ENCODE data around the gene GPX2. TPM values are rescaled to one million over a fixed set of nuclear protein-coding genes. Genes with fewer than 3 reads are reported as not detected.

The GPX2 gene
- total and polyA plus RNA-seq, 9 donors: 0.24 to 1.3 (median 0.39) TPM; not detected in 1

DNA sequence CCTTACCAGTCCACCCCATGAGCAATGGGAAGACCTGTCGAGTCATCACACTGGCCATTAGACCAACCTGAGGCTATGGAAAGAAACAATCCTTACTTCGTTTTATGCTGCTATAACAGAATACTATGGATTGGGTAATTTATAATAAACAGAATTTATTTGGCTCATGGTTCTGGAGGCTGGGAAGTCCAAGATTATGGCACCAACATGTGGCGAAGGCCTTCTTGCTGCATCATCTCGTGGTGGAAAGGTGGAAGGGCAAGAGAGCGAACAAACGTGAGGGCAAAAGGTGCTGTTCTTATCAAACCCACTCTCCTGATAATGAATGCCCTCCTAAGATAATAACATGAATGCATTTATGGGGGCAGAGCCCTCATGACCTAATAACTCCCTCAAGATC lies 53.2 kb downstream of the GPX2 start:
- Histone ChIP-seq H3K4me3 (ENCODE audit: low read length) (no peak overlapping the region), H3K27me3 (ENCODE audit: control insufficient read depth, insufficient read depth, low read length) (peaks cover 2% of the 10 kb centered on the region), H3K36me3 (ENCODE audit: control insufficient read depth, insufficient read depth, low read length) (no peaks in the 10 kb centered on the region), H3K4me1 (ENCODE audit: control insufficient read depth, insufficient read depth, low read length) (no peaks in the 10 kb centered on the region), H3K27ac (ENCODE audit: low read length) (no peak overlapping the region), H3K9me3 (replicated peaks; ENCODE audit: control insufficient read depth, low read depth, low read length) (no peaks in the 10 kb centered on the region)
- DNase-seq: no peak
- WGBS (ENCODE audit: insufficient coverage): no CpG with 5 or more reads among the region's 6 CpGs

Other genes starting within 250 kb of the GPX2 start
- 24.7 TPM for gene PLEKHG3, start 238.3 kb downstream of the GPX2 start, total RNA-seq
- gene PLEKHG3, start 238.3 kb downstream of the GPX2 start, polyA plus RNA-seq (ENCODE audit: insufficient read depth in 1 of 8, insufficient read length in 8 of 8, low replicate concordance in 1 of 8): 10 to 100 TPM; 17.6 to 34.3 (median 26.9) TPM
- gene SPTB, start 62.8 kb downstream of the GPX2 start, total RNA-seq: 126 TPM
- 100 to 1,000 TPM in 6 of 8 donors, 10 to 100 TPM in 2; 80.2 to 202 (median 139) TPM for gene SPTB, start 62.8 kb downstream of the GPX2 start, polyA plus RNA-seq (ENCODE audit: insufficient read depth in 1 of 8, insufficient read length in 8 of 8, low replicate concordance in 1 of 8)
- 41.8 TPM for gene CHURC1, start 28.3 kb downstream of the GPX2 start, total RNA-seq
- 10 to 100 TPM; 37.7 to 46.7 (median 40.1) TPM for gene CHURC1, start 28.3 kb downstream of the GPX2 start, polyA plus RNA-seq (ENCODE audit: insufficient read depth in 1 of 8, insufficient read length in 8 of 8, low replicate concordance in 1 of 8)
- 15.7 TPM for gene RAB15, start 29.6 kb upstream of the GPX2 start, total RNA-seq
- 10 to 100 TPM; 21.3 to 31.8 (median 26.2) TPM for gene RAB15, start 29.6 kb upstream of the GPX2 start, polyA plus RNA-seq (ENCODE audit: insufficient read depth in 1 of 8, insufficient read length in 8 of 8, low replicate concordance in 1 of 8)
- 11.7 TPM for gene FNTB, start 44.1 kb upstream of the GPX2 start, total RNA-seq
- 10 to 100 TPM; 17.8 to 22.9 (median 20.4) TPM for gene FNTB, start 44.1 kb upstream of the GPX2 start, polyA plus RNA-seq (ENCODE audit: insufficient read depth in 1 of 8, insufficient read length in 8 of 8, low replicate concordance in 1 of 8)
- 26.2 TPM for gene MAX, start 159.8 kb upstream of the GPX2 start, total RNA-seq
- gene MAX, start 159.8 kb upstream of the GPX2 start, polyA plus RNA-seq (ENCODE audit: insufficient read depth in 1 of 8, insufficient read length in 8 of 8, low replicate concordance in 1 of 8): 10 to 100 TPM; 30.7 to 43.7 (median 35.8) TPM